Ishikawa (cell line): ENCODE data around the gene CCNL2.

Experiments used
- CEBPB ChIP-seq: IDR thresholded peaks from 2 replicates; pipeline ENCODE4 v1.6.1; 2012
- EGR1 ChIP-seq: IDR thresholded peaks from 2 replicates; pipeline ENCODE4 v1.6.1; 2012
- FOXM1 ChIP-seq: IDR thresholded peaks from 2 replicates; pipeline ENCODE4 v1.6.1; 2012; ENCODE audit warnings: low read depth, borderline replicate concordance
- NFIC ChIP-seq: IDR thresholded peaks from 2 replicates; pipeline ENCODE4 v1.6.1; 2012
- REST ChIP-seq: IDR thresholded peaks from 2 replicates; pipeline ENCODE4 v1.6.1; 2012; ENCODE audit warnings: low read depth, mild to moderate bottlenecking
- YY1 ChIP-seq: IDR thresholded peaks from 2 replicates; pipeline ENCODE4 v1.6.1; 2012; ENCODE audit warnings: low read depth
- ZBTB7A ChIP-seq: IDR thresholded peaks from 2 replicates; pipeline ENCODE4 v1.6.1; 2012; ENCODE audit warnings: low read depth

GRCh38 chr1:1427820-1428148 is 28.6 kb upstream of the CCNL2 start:
- TF ChIP-seq EGR1 = no peak
- TF ChIP-seq YY1 = no peak
- TF ChIP-seq FOXM1 = no peak
- no peak for TF ChIP-seq REST
- no peak for TF ChIP-seq NFIC
- no peak for TF ChIP-seq CEBPB
- no peak for TF ChIP-seq ZBTB7A
